Right renal cortex interstitium (tissue), 3 donors: ENCODE data around the gene MYO5B. TPM values are rescaled to one million over a fixed set of nuclear protein-coding genes. Genes with fewer than 3 reads are reported as not detected.

Source experiments
- DNase-seq, 3 donors: peaks; one replicate each; pipeline ENCODE4 v3.0.0-alpha.2; 2013; ENCODE audit warnings: low read depth in 3 of 3, low spot score in 2 of 3
- polyA plus RNA-seq, 3 donors: library from polyadenylated mRNA; unstranded; fragments of 120-200 nt; gene quantifications; one replicate each; pipeline ENCODE4 v1.2.1, GENCODE V29; 2013; ENCODE audit not compliant: insufficient read length in 3 of 3

MYO5B gene
- polyA plus RNA-seq, 3 donors: 26.7 to 29.9 (median 29.3) TPM

GRCh38 chr18:49778826-49779465 is 416.0 kb downstream of the MYO5B start:
- no peak for DNase-seq

Other genes with a start within 250 kb of the MYO5B start
- gene CFAP53, start 71.3 kb upstream of the MYO5B start, polyA plus RNA-seq: 1 to 10 TPM; 4.0 to 4.8 (median 4.6) TPM
- 10 to 100 TPM; 54.6 to 59.1 (median 58.6) TPM for gene MBD1, start 86.4 kb upstream of the MYO5B start, polyA plus RNA-seq
- 10 to 100 TPM; 62.9 to 68.5 (median 63.1) TPM for gene CXXC1, start 92.5 kb upstream of the MYO5B start, polyA plus RNA-seq
- gene SKA1, start 179.9 kb upstream of the MYO5B start, polyA plus RNA-seq: 1 to 10 TPM; 5.9 to 6.6 (median 6.4) TPM